NCI-H146 treated with DMSO at 0.1 percent for 48 hours (cell line): ENCODE data around the gene EHD3.

ENCODE experiments used
- DNase-seq: peaks from one replicate; lab custom pipeline; 2025; ENCODE audit not compliant: unreplicated experiment; lab: John Stamatoyannopoulos, UW

The EHD3 gene

GRCh38 chr2:31284107-31284506 is 50.2 kb downstream of the EHD3 start:
- no peak for DNase-seq

GRCh38 chr2:31286230-31286629 is 52.3 kb downstream of the EHD3 start:
- DNase-seq, result no peak

- no peak for DNase-seq
These were observed 53.1 kb downstream of the EHD3 start for GRCh38 chr2:31286961-31287550.

GRCh38 chr2:31287654-31288053 is 53.7 kb downstream of the EHD3 start:
- DNase-seq, result no peak

GRCh38 chr2:31294196-31294595 is 60.2 kb downstream of the EHD3 start:
- no peak for DNase-seq

- DNase-seq, result no peak
These were observed 62.8 kb downstream of the EHD3 start for GRCh38 chr2:31296641-31297287.

GRCh38 chr2:31297751-31298150 is 63.8 kb downstream of the EHD3 start:
- DNase-seq, result no peak

- DNase-seq, result no peak
These were observed 65.6 kb downstream of the EHD3 start for GRCh38 chr2:31299547-31299946.

GRCh38 chr2:31300309-31300708 is 66.4 kb downstream of the EHD3 start:
- DNase-seq, result no peak

- DNase-seq, result no peak
These were observed 69.1 kb downstream of the EHD3 start for GRCh38 chr2:31302940-31303563.

GRCh38 chr2:31304816-31305215 is 70.9 kb downstream of the EHD3 start:
- no peak for DNase-seq

- DNase-seq, result no peak
These were observed 78.9 kb downstream of the EHD3 start for GRCh38 chr2:31312898-31313297.

- no peak for DNase-seq
These were observed 80.8 kb downstream of the EHD3 start for GRCh38 chr2:31314761-31315160.

- DNase-seq, result no peak
These were observed 83.4 kb downstream of the EHD3 start for GRCh38 chr2:31317396-31317795.

GRCh38 chr2:31318361-31319336 is 84.7 kb downstream of the EHD3 start:
- no peak for DNase-seq
